CD4-positive, alpha-beta T cell treated with Interleukin-2 at 100 ng/mL for 4 hours (primary cell): ENCODE data around the gene ANKRD62.

Experiments
- DNase-seq: peaks from one replicate; pipeline ENCODE4 v3.0.0-alpha.2; 2020; ENCODE audit warnings: low spot score

The ANKRD62 gene

GRCh38 chr18:12093520-12094257, at the start of gene ANKRD62:
ANKRD62 (plus strand) TSS chr18:12093843; CDS start chr18:12094018, 175 bp downstream.
- DNase-seq, result no peak

GRCh38 chr18:12044591-12044990, 49.1 kb upstream of the ANKRD62 start:
- DNase-seq, result no peak

GRCh38 chr18:12046046-12046750, 47.4 kb upstream of the ANKRD62 start:
- no peak for DNase-seq

- DNase-seq, result no peak
These were observed 46.8 kb upstream of the ANKRD62 start for GRCh38 chr18:12046751-12047335.

DNA sequence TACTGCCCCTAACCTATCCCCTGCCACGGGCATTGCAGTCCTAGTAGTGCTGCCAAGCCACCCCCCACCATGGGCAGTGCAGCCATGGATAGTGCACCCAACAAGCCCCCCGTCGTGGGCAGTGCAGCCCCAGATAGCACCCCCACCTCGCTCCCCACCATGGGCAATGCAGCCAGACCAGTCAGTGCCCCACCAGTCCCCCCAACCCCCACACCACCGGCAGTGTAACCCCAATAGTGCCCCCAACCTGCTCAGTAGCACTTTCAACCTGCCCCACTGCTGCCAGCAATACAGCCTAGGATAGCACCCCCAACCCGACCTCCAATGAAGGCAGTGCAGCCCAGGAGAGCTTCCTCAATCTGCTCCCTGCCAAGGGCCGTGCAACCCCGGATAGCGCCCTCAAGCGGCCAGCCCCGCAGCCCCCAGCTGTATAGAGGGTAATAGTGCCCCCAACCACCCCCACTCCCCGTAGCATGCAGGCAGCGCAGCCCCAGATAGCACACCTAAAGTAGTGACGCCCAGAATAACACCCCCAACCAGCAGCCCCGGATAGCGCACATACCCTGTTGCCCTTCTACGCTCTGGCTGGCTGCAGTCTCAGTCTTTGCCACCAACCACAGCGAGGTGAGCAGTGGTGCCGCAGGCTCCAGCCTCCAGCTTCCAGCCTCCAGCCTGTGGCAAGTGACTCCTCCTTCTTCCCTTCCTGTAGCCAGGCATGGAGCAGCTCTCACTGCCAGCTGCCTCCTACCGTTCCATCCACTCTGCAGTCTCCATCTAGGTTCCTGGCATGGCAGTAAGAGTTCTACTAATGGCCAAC, 45.4 kb upstream of the ANKRD62 start:
- no peak for DNase-seq

GRCh38 chr18:12048827-12049175, 44.8 kb upstream of the ANKRD62 start:
- DNase-seq, result no peak

DNA sequence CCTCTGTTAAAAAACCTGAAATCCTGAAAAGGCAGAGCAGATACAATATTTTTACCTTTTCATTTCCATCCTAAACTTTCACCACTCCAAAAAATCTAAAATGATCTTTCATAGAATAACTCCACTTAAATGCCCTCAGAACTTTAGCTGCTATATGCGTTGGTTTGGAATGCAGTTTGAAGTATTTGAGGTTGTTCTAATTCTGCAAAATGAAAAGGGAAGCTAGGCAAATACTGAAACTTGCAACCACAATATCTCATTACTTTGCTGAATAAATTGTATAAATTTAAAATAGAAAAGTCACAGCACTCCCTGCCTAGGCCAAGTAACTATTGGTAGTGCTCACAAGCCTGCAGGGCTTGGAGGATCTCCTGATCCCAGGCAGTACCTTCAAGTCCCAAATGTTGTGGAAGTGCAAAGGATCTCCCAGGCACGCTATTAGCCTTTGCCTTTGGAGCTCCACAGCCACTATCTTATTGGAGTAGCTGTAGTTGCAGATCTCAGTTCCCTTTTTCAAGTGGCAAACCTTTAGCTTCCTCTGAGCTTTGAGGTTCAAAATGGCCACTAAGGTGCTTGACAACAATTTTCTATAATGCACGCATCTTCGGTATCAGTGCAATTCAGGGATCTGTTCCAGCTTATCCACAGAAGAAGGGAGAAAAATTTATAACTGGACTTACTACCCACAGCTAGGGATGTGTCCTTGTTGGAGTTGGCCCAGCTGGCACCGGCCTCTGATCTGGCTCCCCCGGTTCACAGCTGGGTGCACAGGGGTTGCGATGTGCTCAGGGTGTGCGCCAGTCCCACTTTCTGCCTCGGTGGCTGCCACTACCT, 43.4 kb upstream of the ANKRD62 start:
- no peak for DNase-seq

DNA sequence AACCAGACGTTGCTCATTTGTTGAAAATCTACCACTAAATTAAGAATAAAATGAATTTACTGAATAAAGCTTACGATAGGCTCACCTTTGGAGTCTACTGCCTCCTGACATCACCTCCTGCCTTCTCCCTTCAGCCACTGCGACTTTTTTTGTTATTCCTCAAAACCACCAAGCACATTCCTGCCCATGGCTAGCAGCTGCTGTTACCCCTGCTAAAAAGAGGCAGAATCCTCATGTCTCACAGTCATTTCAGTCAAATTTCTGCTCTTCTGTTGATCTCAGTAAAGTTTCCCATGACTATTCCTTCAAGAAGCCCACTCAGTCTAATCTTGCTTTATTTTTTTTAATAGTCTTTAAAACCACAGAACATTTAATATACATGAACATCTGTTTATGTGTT, 40.8 kb upstream of the ANKRD62 start:
- DNase-seq, result no peak

- DNase-seq, result no peak
These were observed 40.4 kb upstream of the ANKRD62 start for GRCh38 chr18:12053289-12053688.

- no peak for DNase-seq
These were observed 37.4 kb upstream of the ANKRD62 start for GRCh38 chr18:12056034-12056883.

GRCh38 chr18:12056884-12057402, 36.7 kb upstream of the ANKRD62 start:
- DNase-seq, result no peak

DNA sequence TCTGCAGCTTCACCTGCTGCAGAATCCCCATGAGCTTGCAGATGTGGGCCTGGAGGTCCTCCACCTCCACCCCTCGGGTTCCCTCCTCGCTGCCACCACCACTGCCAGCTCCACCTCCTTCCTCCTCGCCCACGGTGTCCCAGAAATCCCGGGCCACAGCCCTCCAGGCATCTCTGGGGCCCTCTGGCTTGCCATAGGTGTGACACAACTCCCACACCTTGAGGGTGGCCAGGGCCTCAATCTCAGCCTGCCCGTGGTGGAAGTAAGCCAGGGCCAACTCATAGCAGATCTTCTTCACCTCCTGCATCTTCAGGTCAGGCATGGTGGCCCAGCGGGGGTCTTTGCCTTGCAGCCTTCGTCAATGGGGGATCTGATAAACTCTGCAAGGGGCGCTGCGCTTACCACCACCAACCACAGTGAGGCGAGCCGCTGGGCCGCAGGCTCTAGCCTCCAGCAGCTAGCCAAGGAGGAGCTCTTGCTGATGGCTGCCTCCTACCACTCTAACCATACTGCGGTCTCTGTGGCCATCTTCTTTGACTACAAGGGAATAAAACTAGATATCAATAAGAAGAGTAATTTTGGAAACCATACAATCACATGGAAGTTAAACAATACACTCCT, 36.1 kb upstream of the ANKRD62 start:
- DNase-seq, result no peak

- DNase-seq, result no peak
These were observed 34.1 kb upstream of the ANKRD62 start for GRCh38 chr18:12059334-12060181.

DNA sequence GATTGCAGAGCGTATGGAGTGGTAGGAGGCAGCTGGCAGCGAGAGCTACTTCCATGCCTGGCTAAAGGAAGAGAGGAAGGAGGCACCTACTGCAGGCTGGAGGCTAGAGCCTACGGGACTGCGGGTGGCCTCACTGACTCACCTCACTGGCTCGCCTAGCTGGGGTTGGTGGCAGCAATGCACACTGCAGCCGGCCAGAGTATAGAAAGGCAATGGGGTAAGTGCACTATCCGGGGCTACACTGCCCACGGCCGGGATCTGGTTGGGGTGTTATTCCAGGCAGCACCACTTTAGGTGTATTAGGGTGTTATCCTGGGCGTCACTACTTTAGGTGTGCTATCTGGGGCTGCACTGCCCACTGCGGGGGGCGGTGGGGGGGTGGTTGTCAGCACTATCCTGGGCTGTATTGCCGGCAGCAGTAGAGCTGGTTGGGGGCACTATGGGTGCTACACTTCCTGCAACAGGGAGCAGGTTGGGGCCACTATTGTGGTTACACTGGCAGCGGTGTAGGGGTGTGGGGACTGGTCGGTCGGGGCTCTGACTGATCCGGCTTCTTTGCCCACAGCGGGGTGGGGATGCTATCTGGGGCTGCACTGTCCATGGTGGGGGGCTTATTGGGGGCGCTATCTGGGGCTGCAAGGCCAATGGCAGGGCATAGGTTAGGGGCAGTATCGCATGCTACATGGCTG, 33.3 kb upstream of the ANKRD62 start:
- DNase-seq, result no peak

GRCh38 chr18:12061685-12062084, 32.0 kb upstream of the ANKRD62 start:
- no peak for DNase-seq

GRCh38 chr18:12062974-12063373, 30.7 kb upstream of the ANKRD62 start:
- DNase-seq, result no peak

GRCh38 chr18:12064086-12064763, 29.4 kb upstream of the ANKRD62 start:
- no peak for DNase-seq

- no peak for DNase-seq
These were observed 28.2 kb upstream of the ANKRD62 start for GRCh38 chr18:12065397-12065796.
